WERI-Rb-1 (cell line): ENCODE data around the gene HECTD4.
"Not testable (repeated sequence)": the region's sequence is repeated elsewhere in the genome, so short reads cannot be mapped to it uniquely, and the experiment has no call there.

Source experiments
- DNase-seq: peaks from one replicate; pipeline ENCODE4 v3.0.0-alpha.2; 2020
- H3K27ac ChIP-seq: fragments of 250-450 bp; sonication (Bioruptor Pico); 2 replicates; pipeline ENCODE4 v1.5.1; 2020; ENCODE audit warnings: mild to moderate bottlenecking, moderate library complexity
- H3K27me3 ChIP-seq: fragments of 250-450 bp; sonication (Bioruptor Pico); 2 replicates; pipeline ENCODE4 v1.5.1; 2021; ENCODE audit warnings: mild to moderate bottlenecking, low read depth, moderate library complexity; ENCODE audit not compliant: insufficient read depth, severe bottlenecking
- H3K36me3 ChIP-seq: fragments of 250-450 bp; sonication (Bioruptor Pico); 2 replicates; pipeline ENCODE4 v1.5.1; 2020; ENCODE audit warnings: mild to moderate bottlenecking, moderate library complexity
- H3K4me3 ChIP-seq: 2 replicates; pipeline ENCODE4 v1.5.1; 2011; ENCODE audit warnings: low read depth, mild to moderate bottlenecking, control low read depth, low read length
- H3K9me3 ChIP-seq: fragments of 250-450 bp; sonication (Bioruptor Pico); 2 replicates; pipeline ENCODE4 v1.5.1; 2021; ENCODE audit warnings: mild to moderate bottlenecking, moderate library complexity; ENCODE audit not compliant: severe bottlenecking
- TF ChIP-seq, protein P1 (sequence below): IDR thresholded peaks from 2 replicates; pipeline ENCODE4 v1.5.1; 2011; ENCODE audit warnings: low read depth, mild to moderate bottlenecking, control low read depth, inconsistent platforms, low read length

Gene HECTD4

DNA sequence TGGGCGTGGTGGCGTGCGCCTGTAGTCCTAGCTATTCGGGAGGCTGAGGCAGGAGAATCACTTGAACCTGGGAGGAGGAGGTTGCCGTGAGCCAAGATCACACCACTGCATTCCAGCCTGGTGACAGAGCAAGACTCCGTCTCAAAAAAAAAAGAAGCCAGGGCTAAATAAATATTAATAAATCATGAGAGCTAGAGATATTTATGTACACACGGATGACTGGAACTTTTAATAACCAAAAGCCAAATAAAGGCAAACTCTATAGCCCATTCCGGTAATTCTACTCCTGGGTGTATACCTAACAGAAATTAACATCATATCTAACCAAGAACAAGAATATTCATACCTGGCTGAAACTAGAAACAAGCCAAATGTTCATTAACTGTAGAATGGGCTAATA, 264.5 kb downstream of the HECTD4 start:
- TF ChIP-seq, protein P1, sequence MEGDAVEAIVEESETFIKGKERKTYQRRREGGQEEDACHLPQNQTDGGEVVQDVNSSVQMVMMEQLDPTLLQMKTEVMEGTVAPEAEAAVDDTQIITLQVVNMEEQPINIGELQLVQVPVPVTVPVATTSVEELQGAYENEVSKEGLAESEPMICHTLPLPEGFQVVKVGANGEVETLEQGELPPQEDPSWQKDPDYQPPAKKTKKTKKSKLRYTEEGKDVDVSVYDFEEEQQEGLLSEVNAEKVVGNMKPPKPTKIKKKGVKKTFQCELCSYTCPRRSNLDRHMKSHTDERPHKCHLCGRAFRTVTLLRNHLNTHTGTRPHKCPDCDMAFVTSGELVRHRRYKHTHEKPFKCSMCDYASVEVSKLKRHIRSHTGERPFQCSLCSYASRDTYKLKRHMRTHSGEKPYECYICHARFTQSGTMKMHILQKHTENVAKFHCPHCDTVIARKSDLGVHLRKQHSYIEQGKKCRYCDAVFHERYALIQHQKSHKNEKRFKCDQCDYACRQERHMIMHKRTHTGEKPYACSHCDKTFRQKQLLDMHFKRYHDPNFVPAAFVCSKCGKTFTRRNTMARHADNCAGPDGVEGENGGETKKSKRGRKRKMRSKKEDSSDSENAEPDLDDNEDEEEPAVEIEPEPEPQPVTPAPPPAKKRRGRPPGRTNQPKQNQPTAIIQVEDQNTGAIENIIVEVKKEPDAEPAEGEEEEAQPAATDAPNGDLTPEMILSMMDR = no peak
- Histone ChIP-seq H3K36me3 (no peaks in the 10 kb centered on the region), H3K9me3 (no peaks in the 10 kb centered on the region), H3K27me3 (no peaks in the 10 kb centered on the region), H3K27ac (no peak overlapping the region), H3K4me3 (no peak overlapping the region)
- no peak for DNase-seq

DNA sequence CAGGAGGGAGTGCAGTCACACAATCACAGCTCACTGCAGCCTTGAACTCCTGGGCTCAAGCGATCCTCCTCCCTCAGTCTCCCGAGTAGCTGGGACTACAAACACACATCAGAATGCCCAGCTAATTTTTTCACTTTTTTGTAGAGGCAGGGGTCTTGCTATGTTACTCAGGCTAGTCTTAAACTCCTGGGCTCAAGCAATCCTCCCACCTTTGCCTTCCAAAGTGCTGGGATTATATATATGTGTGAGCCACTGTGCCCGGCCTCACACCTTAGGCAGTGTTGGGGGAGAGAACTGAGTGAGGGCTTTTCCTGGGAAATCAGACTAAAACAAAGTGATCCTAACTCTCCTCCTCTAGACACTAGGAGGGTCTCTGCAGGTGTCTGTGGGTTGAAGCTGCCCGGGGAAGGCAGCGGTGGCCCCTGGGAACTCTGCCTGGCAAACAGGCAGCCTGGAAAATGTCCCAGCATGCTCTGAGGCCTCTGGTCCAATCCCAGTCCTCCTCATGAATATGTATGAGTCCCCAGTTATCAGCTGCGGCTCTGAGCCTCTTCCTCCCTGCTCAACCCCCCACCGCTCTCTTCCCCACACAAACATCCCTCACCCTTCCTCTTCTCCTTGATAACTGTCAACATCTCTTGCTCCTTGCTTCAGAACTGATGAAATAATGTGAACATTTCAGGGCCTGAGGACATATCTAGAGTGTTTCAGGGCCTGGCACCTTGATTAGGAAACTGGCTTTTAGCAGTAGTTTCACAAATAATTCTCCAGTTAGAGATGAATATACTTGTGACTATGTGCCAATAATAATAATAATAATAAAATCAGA, 265.8 kb downstream of the HECTD4 start:
- peak overlapping the region; percentile 53 for H3K27ac ChIP-seq
- TF ChIP-seq, protein P1 = no peak
- peak; percentile 61 for DNase-seq
- H3K9me3 ChIP-seq = no peaks in the 10 kb centered on the region
- no peaks in the 10 kb centered on the region for H3K36me3 ChIP-seq
- no peaks in the 10 kb centered on the region for H3K27me3 ChIP-seq
- H3K4me3 ChIP-seq = peak overlapping the region; percentile 7

DNA sequence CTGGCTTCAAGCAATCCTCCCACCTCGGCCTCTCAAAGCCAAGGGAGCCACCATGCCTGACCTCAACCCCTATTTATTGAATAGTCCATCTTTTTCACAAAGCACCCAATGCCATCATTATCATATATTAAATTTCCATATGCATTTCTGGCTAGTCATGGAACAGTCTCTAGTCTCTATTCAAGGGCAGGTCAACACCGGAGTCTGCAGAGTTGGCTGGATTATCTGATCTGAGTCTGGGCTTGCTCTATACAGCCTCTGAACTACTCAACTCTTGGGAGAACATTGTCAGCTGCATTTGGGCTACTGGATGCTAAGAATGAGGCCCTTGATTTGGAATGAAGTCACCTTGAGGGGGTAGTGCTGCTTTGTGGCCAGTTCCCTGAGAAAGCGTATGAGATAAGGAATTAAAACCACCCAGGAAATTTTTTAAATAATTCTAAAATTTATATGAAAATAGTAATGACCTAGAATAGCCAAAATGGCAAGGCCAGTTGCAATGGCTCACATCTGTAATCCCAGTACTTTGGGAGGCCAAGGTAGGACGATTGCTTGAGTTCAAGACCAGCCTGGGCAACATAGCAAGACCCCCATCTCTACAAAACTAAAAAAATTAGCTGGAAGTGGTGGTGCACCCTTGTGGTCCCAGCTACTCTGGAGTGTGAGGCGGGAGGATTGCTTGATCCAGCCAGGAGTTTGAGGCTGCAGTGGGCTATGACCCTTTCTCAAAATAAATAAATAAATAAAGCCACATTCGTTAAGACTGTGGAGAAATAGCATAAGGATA, 266.8 kb downstream of the HECTD4 start:
- Histone ChIP-seq H3K36me3 (no peaks in the 10 kb centered on the region), H3K27ac (no peak overlapping the region), H3K27me3 (no peaks in the 10 kb centered on the region), H3K9me3 (no peaks in the 10 kb centered on the region), H3K4me3 (no peak overlapping the region)
- TF ChIP-seq, protein P1 = no peak
- no peak for DNase-seq

- TF ChIP-seq, protein P1 = no peak
- no peak for DNase-seq
- no peaks in the 10 kb centered on the region for H3K9me3 ChIP-seq
- no peak overlapping the region for H3K4me3 ChIP-seq
- H3K27ac ChIP-seq = no peak overlapping the region
- no peaks in the 10 kb centered on the region; the same call in 1 of the 2 replicates for H3K36me3 ChIP-seq
- no peaks in the 10 kb centered on the region for H3K27me3 ChIP-seq
Measured at GRCh38 chr12:112112409-112113133, 269.7 kb downstream of the HECTD4 start.

- Histone ChIP-seq H3K4me3 (no peak overlapping the region), H3K9me3 (no peaks in the 10 kb centered on the region), H3K27me3 (no peaks in the 10 kb centered on the region), H3K36me3 (no peaks in the 10 kb centered on the region; the same call in 1 of the 2 replicates), H3K27ac (no peak overlapping the region)
- no peak for DNase-seq
- TF ChIP-seq, protein P1 = no peak
Measured at GRCh38 chr12:112111931-112112330, 270.3 kb downstream of the HECTD4 start.

- not testable (repeated sequence) for DNase-seq, H3K4me3 ChIP-seq, H3K27me3 ChIP-seq, H3K36me3 ChIP-seq, H3K9me3 ChIP-seq
- peak overlapping the region; percentile 70 for H3K27ac ChIP-seq
Measured at GRCh38 chr12:112110787-112111662, 271.2 kb downstream of the HECTD4 start.
